H9 (cell line): ENCODE data around the gene COL18A1. TPM values are rescaled to one million over a fixed set of nuclear protein-coding genes. Genes with fewer than 3 reads are reported as not detected.

Source experiments
- DNase-seq: peaks from one replicate; pipeline ENCODE4 v3.0.0-alpha.2; 2017
- H2AFZ ChIP-seq: one replicate; pipeline ENCODE4 v1.6.1; 2013; ENCODE audit warnings: mild to moderate bottlenecking, low read length, control low read depth, moderate library complexity
- H2AK5ac ChIP-seq: 2 replicates; pipeline ENCODE4 v1.6.1; 2013; ENCODE audit warnings: low read length, control low read depth, mixed read lengths; ENCODE audit not compliant: insufficient read length
- H2BK120ac ChIP-seq: one replicate; pipeline ENCODE4 v1.6.1; 2013; ENCODE audit warnings: low read depth, mild to moderate bottlenecking, low read length, control low read depth, inconsistent platforms; ENCODE audit not compliant: poor library complexity, severe bottlenecking
- H2BK12ac ChIP-seq: 2 replicates; pipeline ENCODE4 v1.6.1; 2013; ENCODE audit warnings: low read length, control low read depth, mixed read lengths, low read depth; ENCODE audit not compliant: insufficient read length
- H2BK15ac ChIP-seq: 2 replicates; pipeline ENCODE4 v1.6.1; 2013; ENCODE audit warnings: low read depth, low read length, control low read depth
- H2BK20ac ChIP-seq: one replicate; pipeline ENCODE4 v1.6.1; 2013; ENCODE audit warnings: low read depth, mild to moderate bottlenecking, low read length, control low read depth, inconsistent platforms; ENCODE audit not compliant: poor library complexity, severe bottlenecking
- H2BK5ac ChIP-seq: 2 replicates; pipeline ENCODE4 v1.6.1; 2013; ENCODE audit warnings: low read length, control low read depth, mixed read lengths; ENCODE audit not compliant: insufficient read length
- H3K14ac ChIP-seq: 2 replicates; pipeline ENCODE4 v1.6.1; 2013; ENCODE audit warnings: low read length, control low read depth; ENCODE audit not compliant: insufficient read depth
- H3K18ac ChIP-seq: 2 replicates; pipeline ENCODE4 v1.6.1; 2013; ENCODE audit warnings: low read depth, mild to moderate bottlenecking, mixed read lengths, low read length, control low read depth; ENCODE audit not compliant: insufficient read length
- H3K23ac ChIP-seq: 2 replicates; pipeline ENCODE4 v1.6.1; 2013; ENCODE audit warnings: low read length, control low read depth, mixed read lengths, low read depth; ENCODE audit not compliant: insufficient read length
- H3K23me2 ChIP-seq: 2 replicates; pipeline ENCODE4 v1.6.1; 2013; ENCODE audit warnings: low read depth, mild to moderate bottlenecking, mixed read lengths, low read length, control low read depth; ENCODE audit not compliant: insufficient read length, poor library complexity, severe bottlenecking
- H3K27ac ChIP-seq: 2 replicates; pipeline ENCODE4 v1.5.1; 2013; ENCODE audit warnings: low read length, control low read depth, mixed read lengths, low read depth; ENCODE audit not compliant: insufficient read length
- H3K27me3 ChIP-seq: 2 replicates; pipeline ENCODE4 v1.6.1; 2013; ENCODE audit warnings: low read length, control low read depth, inconsistent platforms; ENCODE audit not compliant: insufficient read depth
- H3K4ac ChIP-seq: 2 replicates; pipeline ENCODE4 v1.6.1; 2013; ENCODE audit warnings: low read depth, mild to moderate bottlenecking, control low read depth, inconsistent platforms, low read length, moderate library complexity
- H3K4me1 ChIP-seq: 2 replicates; pipeline ENCODE4 v1.6.1; 2013; ENCODE audit warnings: low read length, control low read depth, inconsistent platforms; ENCODE audit not compliant: insufficient read depth
- H3K4me2 ChIP-seq: 2 replicates; pipeline ENCODE4 v1.6.1; 2013; ENCODE audit warnings: low read length, control low read depth, mixed read lengths; ENCODE audit not compliant: insufficient read length, insufficient read depth
- H3K56ac ChIP-seq: 2 replicates; pipeline ENCODE4 v1.6.1; 2013; ENCODE audit warnings: low read depth, mild to moderate bottlenecking, mixed read lengths, low read length, control low read depth; ENCODE audit not compliant: insufficient read length
- H3K79me1 ChIP-seq: 2 replicates; pipeline ENCODE4 v1.6.1; 2013; ENCODE audit warnings: low read depth, mild to moderate bottlenecking, moderate library complexity, low read length, control low read depth, inconsistent platforms; ENCODE audit not compliant: insufficient read depth, poor library complexity, severe bottlenecking
- H3K79me2 ChIP-seq: 2 replicates; pipeline ENCODE4 v1.6.1; 2013; ENCODE audit warnings: low read length, control low read depth, inconsistent platforms; ENCODE audit not compliant: insufficient read depth
- H3K9ac ChIP-seq: 2 replicates; pipeline ENCODE4 v1.6.1; 2013; ENCODE audit warnings: low read length, control low read depth, mixed read lengths; ENCODE audit not compliant: insufficient read length; ENCODE audit errors: extremely low read depth
- H3K9me3 ChIP-seq: one replicate; pipeline ENCODE4 v1.6.1; 2013; ENCODE audit warnings: low read depth, low read length, inconsistent platforms; ENCODE audit not compliant: control insufficient read depth
- H3T11ph ChIP-seq: one replicate; pipeline ENCODE4 v1.6.1; 2013; ENCODE audit warnings: mild to moderate bottlenecking, low read length, control low read depth, inconsistent platforms
- H4K20me1 ChIP-seq: one replicate; pipeline ENCODE4 v1.6.1; 2013; ENCODE audit not compliant: control insufficient read depth, insufficient read length, insufficient read depth
- H4K5ac ChIP-seq: 2 replicates; pipeline ENCODE4 v1.6.1; 2013; ENCODE audit warnings: low read depth, mild to moderate bottlenecking, mixed read lengths, low read length, control low read depth; ENCODE audit not compliant: insufficient read length
- H4K8ac ChIP-seq: replicated peaks from 2 replicates; pipeline ENCODE4 v1.6.1; 2013; ENCODE audit warnings: low read length, control low read depth, mixed read lengths, low read depth; ENCODE audit not compliant: insufficient read length
- H4K91ac ChIP-seq: 2 replicates; pipeline ENCODE4 v1.6.1; 2013; ENCODE audit warnings: low read depth, mild to moderate bottlenecking, moderate library complexity, mixed read lengths, low read length, control low read depth; ENCODE audit not compliant: insufficient read length
- H3K27ac Mint-ChIP-seq, 3 experiments: 2 replicates in 2 of 3; 3 replicates in 1 of 3; pipeline ENCODE4 v1.8.0; 2020 to 2021; ENCODE audit warnings: mixed read lengths in 3 of 3, mild to moderate bottlenecking in 1 of 3, moderate library complexity in 1 of 3
- H3K27me3 Mint-ChIP-seq: 2 replicates; pipeline ENCODE4 v1.8.0; 2021; ENCODE audit warnings: low read depth, mild to moderate bottlenecking, moderate library complexity, mixed read lengths
- H3K36me3 Mint-ChIP-seq, 3 experiments: 2 replicates in 2 of 3; 3 replicates in 1 of 3; pipeline ENCODE4 v1.8.0; 2020 to 2021; ENCODE audit warnings: low read depth in 3 of 3, mixed read lengths in 3 of 3; ENCODE audit not compliant: insufficient read depth in 1 of 3
- H3K4me1 Mint-ChIP-seq, 2 experiments: 2 replicates each; pipeline ENCODE4 v1.8.0; 2020; ENCODE audit warnings: mixed read lengths in 2 of 2
- H3K4me3 Mint-ChIP-seq, 2 experiments: 2 replicates in 1 of 2; 3 replicates in 1 of 2; pipeline ENCODE4 v1.8.0; 2020 to 2021; ENCODE audit warnings: mild to moderate bottlenecking in 2 of 2, mixed read lengths in 2 of 2, moderate library complexity in 1 of 2
- H3K9me3 Mint-ChIP-seq, 2 experiments: 2 replicates in 1 of 2; 3 replicates in 1 of 2; pipeline ENCODE4 v1.8.0; 2020; ENCODE audit warnings: mild to moderate bottlenecking in 2 of 2, mixed read lengths in 2 of 2, moderate library complexity in 1 of 2
- CTCF ChIP-seq: fragments of 200-600 bp; sonication (generic); conservative IDR thresholded peaks from 3 replicates; pipeline ENCODE4 v1.8.0; 2021; ENCODE audit warnings: antibody characterized with exemption, mild to moderate bottlenecking
- WGBS: extraction: QIAGEN DNeasy Blood & Tissue Kit; methylation state at CpG from one replicate; pipeline ENCODE4 v1.1.7; 2013; ENCODE audit warnings: missing lambda C conversion rate, low lambda C conversion rate, mixed read lengths; ENCODE audit not compliant: insufficient read length; ENCODE audit errors: extremely low coverage; 5-methylcytosine and 5-hydroxymethylcytosine counted together
- total RNA-seq: library from RNA; stranded (reverse); gene quantifications from 2 replicates; pipeline ENCODE4 v1.2.1, GENCODE V29; 2021

The COL18A1 gene
- total RNA-seq, 1 experiment from 2014 or later, result 232 TPM

- Histone ChIP-seq H3K14ac (no peak overlapping the region; the same call in 1 of the 2 replicates), H4K8ac (no peak overlapping the region), H3K4me1 (no peaks in the 10 kb centered on the region), H2BK20ac (no peak overlapping the region), H3K9me3 (no peaks in the 10 kb centered on the region), H3K9ac (no peak overlapping the region), H2AK5ac (no peak overlapping the region), H2BK5ac (no peak overlapping the region), H3K23ac (no peak overlapping the region), H4K20me1 (no peaks in the 10 kb centered on the region), H3K79me2 (no peaks in the 10 kb centered on the region), H3K56ac (no peak overlapping the region), H3T11ph (no peak overlapping the region), H4K91ac (no peak overlapping the region), H3K18ac (no peak overlapping the region), H3K23me2 (no peaks in the 10 kb centered on the region), H2BK120ac (no peak overlapping the region), H2AFZ (no peak overlapping the region), H3K4ac (no peak overlapping the region), H4K5ac (no peak overlapping the region), H3K27me3 (no peaks in the 10 kb centered on the region), H3K4me2 (no peak overlapping the region), H3K79me1 (no peaks in the 10 kb centered on the region), H2BK12ac (no peak overlapping the region), H2BK15ac (no peak overlapping the region), H3K27ac (no peak overlapping the region)
- peaks cover 6% of the 10 kb centered on the region for H3K27me3 Mint-ChIP-seq
- H3K4me3 Mint-ChIP-seq, result no peak overlapping the region
- TF ChIP-seq CTCF, result peak; percentile 48; the same call in 2 of the 3 replicates
- DNase-seq, result peak; percentile 74
- peaks cover 0 to 8% of the 10 kb centered on the region in 2 experiments; a peak in 3 of 5 replicates for H3K9me3 Mint-ChIP-seq
- peaks cover 21 to 26% of the 10 kb centered on the region in 2 experiments for H3K4me1 Mint-ChIP-seq
- WGBS, result no CpG with 5 or more reads among the region's 26 CpGs
- peaks cover 0 to 6% (median 0%) of the 10 kb centered on the region in 3 experiments; a peak in 1 of 7 replicates for H3K36me3 Mint-ChIP-seq
- H3K27ac Mint-ChIP-seq, result no peak overlapping the region; a peak in 1 of 7 replicates
Observed at GRCh38 chr21:45383615-45384201, 21.3 kb upstream of the COL18A1 start.
